HL-60 (cell line): ENCODE measurements around the gene ABCG1.

Source experiments
- CTCF ChIP-seq: IDR thresholded peaks from one replicate; pipeline ENCODE4 v1.5.1; 2011; ENCODE audit warnings: low read length, control low read depth, inconsistent platforms; ENCODE audit not compliant: insufficient read depth
- GABPA ChIP-seq: IDR thresholded peaks from 2 replicates; pipeline ENCODE4 v1.6.1; 2012; ENCODE audit warnings: low read depth
- POLR2AphosphoS5 ChIP-seq: IDR thresholded peaks from 2 replicates; pipeline ENCODE4 v1.6.1; 2012; ENCODE audit warnings: low read depth
- REST ChIP-seq: IDR thresholded peaks from 2 replicates; pipeline ENCODE4 v1.6.1; 2012; ENCODE audit warnings: low read depth; ENCODE audit not compliant: insufficient replicate concordance
- SPI1 ChIP-seq: IDR thresholded peaks from 2 replicates; pipeline ENCODE4 v1.6.1; 2012; ENCODE audit warnings: low read depth, mild to moderate bottlenecking, borderline replicate concordance

GRCh38 chr21:42208801-42209490 is 10.0 kb upstream of the ABCG1 start:
- TF ChIP-seq CTCF (no peak), POLR2AphosphoS5 (no peak), REST (no peak), GABPA (no peak), SPI1 (no peak)
